Panc1 (cell line): Measurements from ENCODE around the gene DFFB. TPM values are rescaled to one million over a fixed set of nuclear protein-coding genes. Genes with fewer than 3 reads are reported as not detected.

Experiments used
- ATAC-seq: fragments of 200-7000 bp; cut with Tn5 transposase; 2 replicates; pipeline ENCODE4 v1.9.1; 2020; ENCODE audit warnings: mild to moderate bottlenecking, moderate library complexity
- BruUV-seq: library from RNA; stranded (reverse); fragments of 400-500 nt; replicated peaks from 2 replicates; lab custom pipeline; 2021; lab: Mats Ljungman, UMichigan
- CTCF ChIA-PET: fragments of 300-600 bp; sonication (Branson Sonifier 250); formaldehyde crosslinking; loops from one replicate; lab custom pipeline; 2022; ENCODE audit warnings: antibody characterized with exemption; lab: Charles Lee
- POLR2A ChIA-PET: fragments of 300-600 bp; sonication (Branson Sonifier 250); formaldehyde crosslinking; loops from one replicate; lab custom pipeline; 2022; ENCODE audit warnings: antibody characterized with exemption; lab: Charles Lee
- DNase-seq: peaks from one replicate; pipeline ENCODE4 v3.0.0-alpha.2; 2010; ENCODE audit warnings: low read depth, low spot score
- H3K27ac ChIP-seq: 2 replicates; pipeline ENCODE4 v1.5.1; 2011; ENCODE audit warnings: mild to moderate bottlenecking, low read length, inconsistent platforms
- H3K27me3 ChIP-seq: fragments of 200-500 bp; sonication (Bioruptor generic); 2 replicates; pipeline ENCODE4 v1.6.0; 2014; ENCODE audit warnings: low read length, inconsistent platforms; ENCODE audit not compliant: control insufficient read depth, insufficient read depth
- H3K36me3 ChIP-seq: fragments of 200-500 bp; sonication (Bioruptor generic); 2 replicates; pipeline ENCODE4 v1.5.1; 2014; ENCODE audit warnings: inconsistent platforms, mild to moderate bottlenecking, low read length, moderate library complexity; ENCODE audit not compliant: control insufficient read depth, insufficient read depth
- H3K4me1 ChIP-seq: 2 replicates; pipeline ENCODE4 v1.5.1; 2011; ENCODE audit warnings: inconsistent platforms, mild to moderate bottlenecking, low read length, moderate library complexity; ENCODE audit not compliant: control insufficient read depth, insufficient read depth
- H3K4me3 ChIP-seq, 2 experiments: 2 replicates each; pipeline ENCODE4 v1.5.1; 2011 to 2012; ENCODE audit warnings: low read depth in 2 of 2, low read length in 2 of 2, mild to moderate bottlenecking in 2 of 2, inconsistent platforms in 1 of 2, moderate library complexity in 1 of 2
- H3K9me3 ChIP-seq: fragments of 200-500 bp; sonication (Bioruptor generic); 2 replicates; pipeline ENCODE4 v1.5.1; 2014; ENCODE audit warnings: low read depth, mild to moderate bottlenecking, inconsistent platforms, low read length, moderate library complexity; ENCODE audit not compliant: control insufficient read depth, insufficient read depth
- CTCF ChIP-seq: fragments of 450-650 bp; IDR thresholded peaks from 2 replicates; pipeline ENCODE4 v1.5.1; 2017; ENCODE audit warnings: mild to moderate bottlenecking
- POLR2AphosphoS5 ChIP-seq: IDR thresholded peaks from 2 replicates; pipeline ENCODE4 v1.6.1; 2012; ENCODE audit warnings: mild to moderate bottlenecking, low read depth, low read length, moderate library complexity
- REST ChIP-seq, 2 experiments: IDR thresholded peaks; 2 replicates each; pipeline ENCODE4 v1.6.1; 2011 to 2012; ENCODE audit warnings: low read depth in 2 of 2, control low read depth in 1 of 2, low read length in 1 of 2, mild to moderate bottlenecking in 1 of 2, moderate library complexity in 1 of 2; ENCODE audit not compliant: insufficient read depth in 1 of 2
- SIN3A ChIP-seq: IDR thresholded peaks from 2 replicates; pipeline ENCODE4 v1.6.1; 2012; ENCODE audit warnings: low read depth, mild to moderate bottlenecking, low read length, moderate library complexity, borderline replicate concordance; ENCODE audit not compliant: insufficient read depth
- TCF7L2 ChIP-seq: IDR thresholded peaks from 2 replicates; pipeline ENCODE4 v1.6.1; 2011; ENCODE audit warnings: mild to moderate bottlenecking, low read depth, low read length, inconsistent platforms
- in situ Hi-C: cut with HindIII; loops from 2 replicates; pipeline ENCODE4 v1.10.0; 2016; ENCODE audit warnings: low sequenced_read_pairs, low pct_unique_long_range_greater_than_20kb
- intact Hi-C: fragments of 100-400 bp; cut with micrococcal nuclease; formaldehyde crosslinking; loops from one replicate; pipeline ENCODE4 v1.10.0; 2022; ENCODE audit not compliant: unreplicated experiment
- total RNA-seq: library from RNA; stranded (reverse); gene quantifications from one replicate; pipeline ENCODE4 v1.2.1, GENCODE V29; 2021; ENCODE audit not compliant: unreplicated experiment

DFFB gene
- total RNA-seq, 1 experiment from 2014 or later: 3.0 TPM

GRCh38 chr1:3828391-3828790, 28.9 kb upstream of the DFFB start:
- H3K27me3 ChIP-seq: no peaks in the 10 kb centered on the region
- H3K9me3 ChIP-seq: no peaks in the 10 kb centered on the region
- ATAC-seq: no peak
- POLR2A ChIA-PET: no interaction called here
- BruUV-seq: no TSS peak
- H3K4me3 ChIP-seq: no peak overlapping the region
- CTCF ChIA-PET: no interaction called here
- no peak for DNase-seq
- intact Hi-C loops (no loop called here), in situ Hi-C loops (no loop called here)
- H3K27ac ChIP-seq: no peak overlapping the region
- H3K4me1 ChIP-seq: no peaks in the 10 kb centered on the region
- peaks cover 3% of the 10 kb centered on the region; the same call in 1 of the 2 replicates for H3K36me3 ChIP-seq
- TF ChIP-seq REST (IDR thresholded peaks at IDR 0.05; ENCODE audit: insufficient read depth in 1 of 2, low read depth in 2 of 2, low read length in 1 of 2): no peak

- intact Hi-C loops (no loop called here), in situ Hi-C loops (no loop called here)
- Histone ChIP-seq H3K4me3 (no peak overlapping the region), H3K27ac (no peak overlapping the region), H3K36me3 (peaks cover 3% of the 10 kb centered on the region; the same call in 1 of the 2 replicates), H3K4me1 (no peaks in the 10 kb centered on the region), H3K9me3 (no peaks in the 10 kb centered on the region; the same call in 1 of the 2 replicates), H3K27me3 (no peaks in the 10 kb centered on the region)
- POLR2A ChIA-PET: no interaction called here
- ATAC-seq (no peak), DNase-seq (no peak)
- BruUV-seq: no TSS peak
- CTCF ChIA-PET: no interaction called here
- TF ChIP-seq REST (IDR thresholded peaks at IDR 0.05; ENCODE audit: insufficient read depth in 1 of 2, low read depth in 2 of 2, low read length in 1 of 2): no peak
- no peak for TF ChIP-seq POLR2AphosphoS5
- TF ChIP-seq CTCF: no peak
- TF ChIP-seq TCF7L2: no peak
- TF ChIP-seq SIN3A: no peak
Observed at GRCh38 chr1:3831689-3832088, 25.6 kb upstream of the DFFB start.
